Fibroblast of pulmonary artery (primary cell): ENCODE data around the gene ARPC5L.
A peak's percentile ranks its signal among the peaks of the same experiment; 100 is the strongest.

Source experiments
- DNase-seq: peaks from one replicate; pipeline ENCODE4 v3.0.0-alpha.2; 2010; ENCODE audit warnings: low read depth
- H3K4me3 ChIP-seq: replicated peaks from 2 replicates; pipeline ENCODE4 v1.5.1; 2011; ENCODE audit warnings: low read depth, mild to moderate bottlenecking, control low read depth, low read length, moderate library complexity
- CTCF ChIP-seq: IDR thresholded peaks from 2 replicates; pipeline ENCODE4 v1.5.1; 2011; ENCODE audit warnings: mild to moderate bottlenecking, control low read depth, low read length, inconsistent platforms; ENCODE audit errors: missing control alignments

Gene ARPC5L

GRCh38 chr9:124853605-124854143, 8.3 kb upstream of the ARPC5L start:
- DNase-seq: no peak
- peak overlapping the region; percentile 47 for H3K4me3 ChIP-seq
- no peak for TF ChIP-seq CTCF

GRCh38 chr9:124854161-124854560, 7.8 kb upstream of the ARPC5L start:
- no peak for DNase-seq
- no peak for TF ChIP-seq CTCF

DNA sequence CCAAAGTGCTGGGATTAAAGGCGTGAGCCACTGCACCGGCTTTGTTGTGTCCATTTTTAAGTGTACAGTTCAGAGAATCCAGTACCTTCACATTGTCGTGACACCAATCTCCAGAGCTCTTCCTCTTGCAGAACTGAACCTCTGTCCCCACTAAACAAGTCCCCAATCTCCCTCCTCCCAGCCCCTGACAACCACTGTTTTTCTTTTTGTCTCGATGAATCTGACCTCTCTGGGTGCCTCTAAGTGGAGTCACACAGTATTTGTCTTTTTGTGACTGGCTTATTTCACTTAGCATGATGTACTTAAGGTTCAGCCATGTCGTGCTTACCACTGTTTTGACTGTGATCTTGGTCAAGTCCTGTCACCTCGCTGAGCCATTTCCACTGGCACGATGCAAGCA, 7.1 kb upstream of the ARPC5L start:
- H3K4me3 ChIP-seq: no peak overlapping the region
- no peak for DNase-seq
- no peak for TF ChIP-seq CTCF

More at GRCh38 chr9:124854161-124854560, 7.8 kb upstream of the ARPC5L start:
- H3K4me3 ChIP-seq: no peak overlapping the region

GRCh38 chr9:124855566-124855943, 6.4 kb upstream of the ARPC5L start:
- no peak for TF ChIP-seq CTCF
- no peak for DNase-seq
- H3K4me3 ChIP-seq: no peak overlapping the region

- TF ChIP-seq CTCF: peak; percentile 34
- H3K4me3 ChIP-seq: no peak overlapping the region
- DNase-seq: no peak
Measured at GRCh38 chr9:124855944-124856765, 5.8 kb upstream of the ARPC5L start.

- no peak overlapping the region for H3K4me3 ChIP-seq
- no peak for TF ChIP-seq CTCF
- DNase-seq: no peak
Measured at GRCh38 chr9:124857533-124858162, 4.3 kb upstream of the ARPC5L start.
